H9 (cell line): ENCODE results near the gene EIF3C. TPM values are rescaled to one million over a fixed set of nuclear protein-coding genes. Genes with fewer than 3 reads are reported as not detected.
"Not testable (repeated sequence)": the region's sequence is repeated elsewhere in the genome, so short reads cannot be mapped to it uniquely, and the experiment has no call there.

Experiments
- DNase-seq: peaks from one replicate; pipeline ENCODE4 v3.0.0-alpha.2; 2017
- H2AFZ ChIP-seq: one replicate; pipeline ENCODE4 v1.6.1; 2013; ENCODE audit warnings: mild to moderate bottlenecking, low read length, control low read depth, moderate library complexity
- H2AK5ac ChIP-seq: 2 replicates; pipeline ENCODE4 v1.6.1; 2013; ENCODE audit warnings: low read length, control low read depth, mixed read lengths; ENCODE audit not compliant: insufficient read length
- H2BK120ac ChIP-seq: one replicate; pipeline ENCODE4 v1.6.1; 2013; ENCODE audit warnings: low read depth, mild to moderate bottlenecking, low read length, control low read depth, inconsistent platforms; ENCODE audit not compliant: poor library complexity, severe bottlenecking
- H2BK12ac ChIP-seq: 2 replicates; pipeline ENCODE4 v1.6.1; 2013; ENCODE audit warnings: low read length, control low read depth, mixed read lengths, low read depth; ENCODE audit not compliant: insufficient read length
- H2BK15ac ChIP-seq: 2 replicates; pipeline ENCODE4 v1.6.1; 2013; ENCODE audit warnings: low read depth, low read length, control low read depth
- H2BK20ac ChIP-seq: one replicate; pipeline ENCODE4 v1.6.1; 2013; ENCODE audit warnings: low read depth, mild to moderate bottlenecking, low read length, control low read depth, inconsistent platforms; ENCODE audit not compliant: poor library complexity, severe bottlenecking
- H2BK5ac ChIP-seq: 2 replicates; pipeline ENCODE4 v1.6.1; 2013; ENCODE audit warnings: low read length, control low read depth, mixed read lengths; ENCODE audit not compliant: insufficient read length
- H3K14ac ChIP-seq: 2 replicates; pipeline ENCODE4 v1.6.1; 2013; ENCODE audit warnings: low read length, control low read depth; ENCODE audit not compliant: insufficient read depth
- H3K18ac ChIP-seq: 2 replicates; pipeline ENCODE4 v1.6.1; 2013; ENCODE audit warnings: low read depth, mild to moderate bottlenecking, mixed read lengths, low read length, control low read depth; ENCODE audit not compliant: insufficient read length
- H3K23ac ChIP-seq: 2 replicates; pipeline ENCODE4 v1.6.1; 2013; ENCODE audit warnings: low read length, control low read depth, mixed read lengths, low read depth; ENCODE audit not compliant: insufficient read length
- H3K23me2 ChIP-seq: 2 replicates; pipeline ENCODE4 v1.6.1; 2013; ENCODE audit warnings: low read depth, mild to moderate bottlenecking, mixed read lengths, low read length, control low read depth; ENCODE audit not compliant: insufficient read length, poor library complexity, severe bottlenecking
- H3K27ac ChIP-seq: 2 replicates; pipeline ENCODE4 v1.5.1; 2013; ENCODE audit warnings: low read length, control low read depth, mixed read lengths, low read depth; ENCODE audit not compliant: insufficient read length
- H3K27me3 ChIP-seq: 2 replicates; pipeline ENCODE4 v1.6.1; 2013; ENCODE audit warnings: low read length, control low read depth, inconsistent platforms; ENCODE audit not compliant: insufficient read depth
- H3K4ac ChIP-seq: 2 replicates; pipeline ENCODE4 v1.6.1; 2013; ENCODE audit warnings: low read depth, mild to moderate bottlenecking, control low read depth, inconsistent platforms, low read length, moderate library complexity
- H3K4me1 ChIP-seq: 2 replicates; pipeline ENCODE4 v1.6.1; 2013; ENCODE audit warnings: low read length, control low read depth, inconsistent platforms; ENCODE audit not compliant: insufficient read depth
- H3K4me2 ChIP-seq: 2 replicates; pipeline ENCODE4 v1.6.1; 2013; ENCODE audit warnings: low read length, control low read depth, mixed read lengths; ENCODE audit not compliant: insufficient read length, insufficient read depth
- H3K56ac ChIP-seq: 2 replicates; pipeline ENCODE4 v1.6.1; 2013; ENCODE audit warnings: low read depth, mild to moderate bottlenecking, mixed read lengths, low read length, control low read depth; ENCODE audit not compliant: insufficient read length
- H3K79me1 ChIP-seq: 2 replicates; pipeline ENCODE4 v1.6.1; 2013; ENCODE audit warnings: low read depth, mild to moderate bottlenecking, moderate library complexity, low read length, control low read depth, inconsistent platforms; ENCODE audit not compliant: insufficient read depth, poor library complexity, severe bottlenecking
- H3K79me2 ChIP-seq: 2 replicates; pipeline ENCODE4 v1.6.1; 2013; ENCODE audit warnings: low read length, control low read depth, inconsistent platforms; ENCODE audit not compliant: insufficient read depth
- H3K9ac ChIP-seq: 2 replicates; pipeline ENCODE4 v1.6.1; 2013; ENCODE audit warnings: low read length, control low read depth, mixed read lengths; ENCODE audit not compliant: insufficient read length; ENCODE audit errors: extremely low read depth
- H3K9me3 ChIP-seq: one replicate; pipeline ENCODE4 v1.6.1; 2013; ENCODE audit warnings: low read depth, low read length, inconsistent platforms; ENCODE audit not compliant: control insufficient read depth
- H3T11ph ChIP-seq: one replicate; pipeline ENCODE4 v1.6.1; 2013; ENCODE audit warnings: mild to moderate bottlenecking, low read length, control low read depth, inconsistent platforms
- H4K20me1 ChIP-seq: one replicate; pipeline ENCODE4 v1.6.1; 2013; ENCODE audit not compliant: control insufficient read depth, insufficient read length, insufficient read depth
- H4K5ac ChIP-seq: 2 replicates; pipeline ENCODE4 v1.6.1; 2013; ENCODE audit warnings: low read depth, mild to moderate bottlenecking, mixed read lengths, low read length, control low read depth; ENCODE audit not compliant: insufficient read length
- H4K8ac ChIP-seq: replicated peaks from 2 replicates; pipeline ENCODE4 v1.6.1; 2013; ENCODE audit warnings: low read length, control low read depth, mixed read lengths, low read depth; ENCODE audit not compliant: insufficient read length
- H4K91ac ChIP-seq: 2 replicates; pipeline ENCODE4 v1.6.1; 2013; ENCODE audit warnings: low read depth, mild to moderate bottlenecking, moderate library complexity, mixed read lengths, low read length, control low read depth; ENCODE audit not compliant: insufficient read length
- H3K27ac Mint-ChIP-seq, 3 experiments: 2 replicates in 2 of 3; 3 replicates in 1 of 3; pipeline ENCODE4 v1.8.0; 2020 to 2021; ENCODE audit warnings: mixed read lengths in 3 of 3, mild to moderate bottlenecking in 1 of 3, moderate library complexity in 1 of 3
- H3K27me3 Mint-ChIP-seq: 2 replicates; pipeline ENCODE4 v1.8.0; 2021; ENCODE audit warnings: low read depth, mild to moderate bottlenecking, moderate library complexity, mixed read lengths
- H3K36me3 Mint-ChIP-seq, 3 experiments: 2 replicates in 2 of 3; 3 replicates in 1 of 3; pipeline ENCODE4 v1.8.0; 2020 to 2021; ENCODE audit warnings: low read depth in 3 of 3, mixed read lengths in 3 of 3; ENCODE audit not compliant: insufficient read depth in 1 of 3
- H3K4me1 Mint-ChIP-seq, 2 experiments: 2 replicates each; pipeline ENCODE4 v1.8.0; 2020; ENCODE audit warnings: mixed read lengths in 2 of 2
- H3K4me3 Mint-ChIP-seq, 2 experiments: 2 replicates in 1 of 2; 3 replicates in 1 of 2; pipeline ENCODE4 v1.8.0; 2020 to 2021; ENCODE audit warnings: mild to moderate bottlenecking in 2 of 2, mixed read lengths in 2 of 2, moderate library complexity in 1 of 2
- H3K9me3 Mint-ChIP-seq, 2 experiments: 2 replicates in 1 of 2; 3 replicates in 1 of 2; pipeline ENCODE4 v1.8.0; 2020; ENCODE audit warnings: mild to moderate bottlenecking in 2 of 2, mixed read lengths in 2 of 2, moderate library complexity in 1 of 2
- WGBS: extraction: QIAGEN DNeasy Blood & Tissue Kit; methylation state at CpG from one replicate; pipeline ENCODE4 v1.1.7; 2013; ENCODE audit warnings: missing lambda C conversion rate, low lambda C conversion rate, mixed read lengths; ENCODE audit not compliant: insufficient read length; ENCODE audit errors: extremely low coverage; 5-methylcytosine and 5-hydroxymethylcytosine counted together
- total RNA-seq: library from RNA; stranded (reverse); gene quantifications from 2 replicates; pipeline ENCODE4 v1.2.1, GENCODE V29; 2021

EIF3C gene
- total RNA-seq, 1 experiment from 2014 or later: 990 TPM

DNA sequence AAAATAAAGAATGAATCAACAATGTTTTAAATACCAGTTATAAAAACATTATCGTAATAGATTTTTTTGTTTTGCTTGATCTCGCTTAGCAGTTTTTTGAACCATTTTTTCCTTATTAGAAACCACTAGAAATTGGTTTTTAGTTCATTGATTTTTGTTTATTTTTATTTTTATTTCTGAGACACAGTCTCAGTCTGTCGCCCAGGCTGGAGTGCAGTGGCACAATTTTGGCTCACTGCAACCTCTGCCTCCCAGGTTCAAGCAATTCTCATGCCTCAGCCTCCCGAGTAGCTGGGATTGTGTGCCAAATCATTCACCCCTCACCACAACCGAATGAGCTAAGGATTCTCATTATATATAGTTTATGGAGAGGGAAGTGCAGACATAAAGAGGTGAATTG, 40.2 kb downstream of the EIF3C start, which contains the start of gene NPIPB9:
NPIPB9 (plus strand) TSS at position 301 of the 400 bp plus-strand sequence.
- not testable (repeated sequence) for H3K36me3 Mint-ChIP-seq

DNA sequence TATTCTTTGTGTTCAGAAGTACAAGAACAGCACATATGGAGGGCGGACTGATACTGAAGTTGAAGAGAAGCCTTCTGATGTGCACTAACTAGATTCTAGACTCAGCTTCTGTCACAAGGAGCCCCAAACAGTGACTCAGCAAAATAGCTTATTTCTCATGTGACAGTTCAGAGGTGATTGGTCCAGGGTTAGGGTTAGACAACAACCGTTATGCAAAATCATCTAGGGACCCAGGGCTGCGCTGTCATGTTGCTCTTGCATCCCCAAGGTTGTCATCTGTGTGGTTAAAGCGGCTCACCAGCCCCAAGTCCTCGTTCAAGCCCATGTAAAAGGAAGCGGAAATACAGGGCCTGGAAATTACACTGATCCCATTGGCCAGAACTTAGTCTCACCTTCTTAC, 70.4 kb downstream of the EIF3C start:
- not testable (repeated sequence) for H4K5ac ChIP-seq, H3K14ac ChIP-seq, H3K56ac ChIP-seq, H3K4me1 ChIP-seq, H3K9ac ChIP-seq, H2AK5ac ChIP-seq, H3K27me3 ChIP-seq, H3K18ac ChIP-seq, H3K36me3 Mint-ChIP-seq, H3K23me2 ChIP-seq, H2BK20ac ChIP-seq, H3K79me2 ChIP-seq, H3K27me3 Mint-ChIP-seq, H4K20me1 ChIP-seq, H3T11ph ChIP-seq, H2BK15ac ChIP-seq, H3K79me1 ChIP-seq, H3K4me1 Mint-ChIP-seq, H3K4me3 Mint-ChIP-seq, H3K23ac ChIP-seq, H2BK5ac ChIP-seq, H3K4ac ChIP-seq, H4K91ac ChIP-seq, DNase-seq, H2AFZ ChIP-seq, H3K9me3 ChIP-seq, H3K27ac Mint-ChIP-seq, H4K8ac ChIP-seq, H3K4me2 ChIP-seq, H3K27ac ChIP-seq, H2BK12ac ChIP-seq, H3K9me3 Mint-ChIP-seq, H2BK120ac ChIP-seq
- WGBS: no CpG with 5 or more reads among the region's 6 CpGs

More for the DNA sequence above, 40.2 kb downstream of the EIF3C start, which contains the start of gene NPIPB9:
- H4K91ac ChIP-seq, H3K27ac ChIP-seq, H3K14ac ChIP-seq, H3K4me1 ChIP-seq, H4K8ac ChIP-seq, H4K20me1 ChIP-seq, H3K27ac Mint-ChIP-seq, DNase-seq, H3K4me2 ChIP-seq, H3K4me3 Mint-ChIP-seq, H3K27me3 ChIP-seq, H3K9ac ChIP-seq, H3K4me1 Mint-ChIP-seq, H3K23me2 ChIP-seq, H3K79me1 ChIP-seq, H2BK12ac ChIP-seq, H3T11ph ChIP-seq, H3K18ac ChIP-seq, H3K79me2 ChIP-seq, H2BK5ac ChIP-seq, H3K56ac ChIP-seq, H4K5ac ChIP-seq, H3K9me3 ChIP-seq, H2BK15ac ChIP-seq, H2AFZ ChIP-seq, H2BK20ac ChIP-seq, H3K27me3 Mint-ChIP-seq, H3K23ac ChIP-seq, H3K9me3 Mint-ChIP-seq, H3K4ac ChIP-seq, H2AK5ac ChIP-seq, H2BK120ac ChIP-seq: not testable (repeated sequence)
- no CpG with 5 or more reads among the region's 5 CpGs for WGBS
